Sigmoid colon (tissue), 4 donors: ENCODE data around the gene AHNAK2.

ENCODE experiments used
- POLR2A ChIP-seq, 2 donors: fragments of 450-650 bp; IDR thresholded peaks; one replicate each; pipeline ENCODE4 v1.6.1; 2016; ENCODE audit warnings: antibody characterized with exemption in 2 of 2, mild to moderate bottlenecking in 2 of 2, moderate library complexity in 2 of 2
- POLR2AphosphoS5 ChIP-seq, 4 donors: sonication (generic); formaldehyde crosslinking; IDR thresholded peaks; one replicate each; pipeline ENCODE4 v1.6.1; 2017; ENCODE audit warnings: antibody characterized with exemption in 4 of 4
- TF ChIP-seq, protein P1 (sequence below), 4 experiments: fragments of 450-650 bp in 3 of 4; fragments of 200-600 bp in 1 of 4; IDR thresholded peaks; one replicate each; pipeline ENCODE4 v1.5.1; 2016 to 2019; ENCODE audit warnings: antibody characterized with exemption in 4 of 4, mild to moderate bottlenecking in 3 of 4, moderate library complexity in 2 of 4

DNA sequence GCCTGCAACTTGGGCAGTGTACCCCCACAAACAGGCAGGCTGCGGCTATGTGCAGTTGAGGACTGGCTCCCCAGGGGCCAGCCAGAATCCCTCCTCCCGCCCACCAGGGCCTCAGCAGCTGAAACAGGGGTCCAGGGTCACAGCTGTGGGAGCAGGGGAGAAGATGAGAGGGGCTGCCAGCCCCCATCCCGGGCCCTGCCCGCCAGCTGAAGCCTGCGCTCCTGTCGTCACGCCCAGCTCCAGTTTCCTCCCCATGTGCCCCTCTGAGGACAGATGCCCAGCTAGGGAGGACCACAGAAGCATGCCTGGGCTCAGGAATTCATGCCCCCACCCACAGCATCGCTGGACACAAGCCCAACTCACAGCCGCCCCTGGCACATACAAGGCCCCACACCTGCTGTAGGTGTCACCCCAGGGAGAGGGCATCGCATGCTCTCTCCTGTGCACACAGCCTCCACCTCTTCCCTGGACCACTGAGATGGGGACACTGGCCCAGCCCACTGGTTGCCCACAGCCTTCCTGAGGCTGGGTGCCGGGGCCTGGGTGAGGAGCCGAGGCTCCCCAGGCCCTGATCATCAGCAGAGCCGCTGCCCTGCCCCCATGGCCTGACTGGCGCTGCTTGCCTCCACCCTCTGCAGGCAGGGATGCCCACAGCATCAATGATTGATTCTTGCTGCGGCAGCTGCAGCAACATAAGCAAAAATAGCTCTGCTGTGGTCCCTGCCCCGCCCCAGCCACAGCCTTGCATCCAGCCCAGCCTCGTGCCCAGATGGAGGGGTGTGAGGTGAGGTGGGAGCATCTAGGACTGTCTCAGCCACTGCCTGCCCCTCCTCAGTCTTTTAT, 3.7 kb upstream of the AHNAK2 start:
- TF ChIP-seq POLR2A (IDR thresholded peaks at IDR 0.05) = no peak
- TF ChIP-seq, protein P1, sequence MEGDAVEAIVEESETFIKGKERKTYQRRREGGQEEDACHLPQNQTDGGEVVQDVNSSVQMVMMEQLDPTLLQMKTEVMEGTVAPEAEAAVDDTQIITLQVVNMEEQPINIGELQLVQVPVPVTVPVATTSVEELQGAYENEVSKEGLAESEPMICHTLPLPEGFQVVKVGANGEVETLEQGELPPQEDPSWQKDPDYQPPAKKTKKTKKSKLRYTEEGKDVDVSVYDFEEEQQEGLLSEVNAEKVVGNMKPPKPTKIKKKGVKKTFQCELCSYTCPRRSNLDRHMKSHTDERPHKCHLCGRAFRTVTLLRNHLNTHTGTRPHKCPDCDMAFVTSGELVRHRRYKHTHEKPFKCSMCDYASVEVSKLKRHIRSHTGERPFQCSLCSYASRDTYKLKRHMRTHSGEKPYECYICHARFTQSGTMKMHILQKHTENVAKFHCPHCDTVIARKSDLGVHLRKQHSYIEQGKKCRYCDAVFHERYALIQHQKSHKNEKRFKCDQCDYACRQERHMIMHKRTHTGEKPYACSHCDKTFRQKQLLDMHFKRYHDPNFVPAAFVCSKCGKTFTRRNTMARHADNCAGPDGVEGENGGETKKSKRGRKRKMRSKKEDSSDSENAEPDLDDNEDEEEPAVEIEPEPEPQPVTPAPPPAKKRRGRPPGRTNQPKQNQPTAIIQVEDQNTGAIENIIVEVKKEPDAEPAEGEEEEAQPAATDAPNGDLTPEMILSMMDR (IDR thresholded peaks at IDR 0.05) = no peak
- no peak for TF ChIP-seq POLR2AphosphoS5 (IDR thresholded peaks at IDR 0.05)
